Peyer's patch (tissue), 4 donors: ENCODE data around the gene MAGED4. TPM values are rescaled to one million over a fixed set of nuclear protein-coding genes. Genes with fewer than 3 reads are reported as not detected.
"Not testable (repeated sequence)": the region's sequence is repeated elsewhere in the genome, so short reads cannot be mapped to it uniquely, and the experiment has no call there.

Experiments used
- DNase-seq, 3 donors: peaks; one replicate each; pipeline ENCODE4 v3.0.0-alpha.2; 2017 to 2019
- H3K27ac ChIP-seq, 4 donors: fragments of 200-600 bp; sonication (generic); one replicate each; pipeline ENCODE4 v1.5.1; 2016 to 2019
- H3K27me3 ChIP-seq, 2 donors: fragments of 200-600 bp; sonication (generic); one replicate each; pipeline ENCODE4 v1.5.1; 2019
- H3K36me3 ChIP-seq, 3 donors: fragments of 200-600 bp; sonication (generic); one replicate each; pipeline ENCODE4 v1.5.1; 2016 to 2019
- H3K4me1 ChIP-seq, 4 donors: fragments of 200-600 bp; sonication (generic); one replicate each; pipeline ENCODE4 v1.5.1; 2016 to 2019
- H3K4me3 ChIP-seq, 4 donors: fragments of 200-600 bp; sonication (generic); 1 replicate in 3 of 4; 2 replicates in 1 of 4; pipeline ENCODE4 v1.5.1; 2016 to 2019; ENCODE audit warnings: mild to moderate bottlenecking in 1 of 4
- H3K9me3 ChIP-seq, 4 donors: fragments of 200-600 bp; sonication (generic); one replicate each; pipeline ENCODE4 v1.5.1; 2016 to 2019; ENCODE audit warnings: mild to moderate bottlenecking in 1 of 4
- POLR2A ChIP-seq, 2 donors: fragments of 450-650 bp; IDR thresholded peaks; one replicate each; pipeline ENCODE4 v1.5.1; 2017; ENCODE audit warnings: antibody characterized with exemption in 2 of 2, mild to moderate bottlenecking in 2 of 2, moderate library complexity in 2 of 2
- total RNA-seq, 4 donors: library from RNA; depleted of rRNA; stranded (reverse); fragments of >200 nt; gene quantifications; one replicate each; pipeline ENCODE4 v1.1.0, GENCODE V29; 2016
- TF ChIP-seq, protein P1 (sequence below), 6 experiments: fragments of 450-650 bp in 4 of 6; fragments of 200-600 bp in 2 of 6; sonication (generic) in 1 of 6; IDR thresholded peaks; one replicate each; pipeline ENCODE4 v1.5.1; 2017 to 2019; ENCODE audit warnings: antibody characterized with exemption in 6 of 6, mild to moderate bottlenecking in 3 of 6, moderate library complexity in 1 of 6

MAGED4 gene
- total RNA-seq, 4 donors from 2014 or later: 0.76 to 45.4 (median 7.6) TPM

- Histone ChIP-seq H3K27ac (no peak overlapping the region), H3K36me3 (no peaks in the 10 kb centered on the region), H3K4me1 (no peaks in the 10 kb centered on the region), H3K27me3 (no peaks in the 10 kb centered on the region), H3K9me3 (no peaks in the 10 kb centered on the region), H3K4me3 (no peak overlapping the region)
- no peak for DNase-seq
- TF ChIP-seq, protein P1, sequence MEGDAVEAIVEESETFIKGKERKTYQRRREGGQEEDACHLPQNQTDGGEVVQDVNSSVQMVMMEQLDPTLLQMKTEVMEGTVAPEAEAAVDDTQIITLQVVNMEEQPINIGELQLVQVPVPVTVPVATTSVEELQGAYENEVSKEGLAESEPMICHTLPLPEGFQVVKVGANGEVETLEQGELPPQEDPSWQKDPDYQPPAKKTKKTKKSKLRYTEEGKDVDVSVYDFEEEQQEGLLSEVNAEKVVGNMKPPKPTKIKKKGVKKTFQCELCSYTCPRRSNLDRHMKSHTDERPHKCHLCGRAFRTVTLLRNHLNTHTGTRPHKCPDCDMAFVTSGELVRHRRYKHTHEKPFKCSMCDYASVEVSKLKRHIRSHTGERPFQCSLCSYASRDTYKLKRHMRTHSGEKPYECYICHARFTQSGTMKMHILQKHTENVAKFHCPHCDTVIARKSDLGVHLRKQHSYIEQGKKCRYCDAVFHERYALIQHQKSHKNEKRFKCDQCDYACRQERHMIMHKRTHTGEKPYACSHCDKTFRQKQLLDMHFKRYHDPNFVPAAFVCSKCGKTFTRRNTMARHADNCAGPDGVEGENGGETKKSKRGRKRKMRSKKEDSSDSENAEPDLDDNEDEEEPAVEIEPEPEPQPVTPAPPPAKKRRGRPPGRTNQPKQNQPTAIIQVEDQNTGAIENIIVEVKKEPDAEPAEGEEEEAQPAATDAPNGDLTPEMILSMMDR (IDR thresholded peaks at IDR 0.05): no peak
- no peak for TF ChIP-seq POLR2A (IDR thresholded peaks at IDR 0.05)
Observed at GRCh38 chrX:52166840-52167239, 17.8 kb upstream of the MAGED4 start.

GRCh38 chrX:52171055-52171454 lies 13.6 kb upstream of the MAGED4 start:
- H3K27me3 ChIP-seq, DNase-seq, H3K9me3 ChIP-seq, H3K4me3 ChIP-seq, H3K4me1 ChIP-seq, H3K36me3 ChIP-seq, H3K27ac ChIP-seq: not testable (repeated sequence)

DNA sequence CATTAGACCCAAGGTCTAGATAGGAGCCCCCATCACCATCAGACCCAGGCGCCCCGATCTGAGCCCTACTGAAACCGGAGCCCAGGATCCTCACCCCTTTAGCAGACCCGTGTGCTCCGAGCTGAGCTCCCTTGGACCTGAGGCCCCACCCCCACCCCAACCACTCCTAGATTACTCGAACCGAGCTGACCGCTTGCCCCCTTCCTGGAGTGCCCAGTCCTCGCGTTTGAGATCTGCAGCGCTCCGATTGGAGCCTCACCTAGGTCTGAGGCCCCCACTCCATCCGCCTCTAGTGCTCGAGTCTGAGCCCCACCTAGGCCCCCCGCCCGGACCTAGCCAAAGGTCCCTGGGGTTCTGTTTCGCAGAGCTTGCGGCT lies 378 bp downstream of the MAGED4 start:
- not testable (repeated sequence) for H3K27me3 ChIP-seq, H3K4me1 ChIP-seq, H3K4me3 ChIP-seq, H3K27ac ChIP-seq, DNase-seq, H3K36me3 ChIP-seq, H3K9me3 ChIP-seq

GRCh38 chrX:52211405-52211804 lies 26.7 kb downstream of the MAGED4 start:
- not testable (repeated sequence) for H3K27me3 ChIP-seq, H3K27ac ChIP-seq, H3K36me3 ChIP-seq, H3K4me3 ChIP-seq, DNase-seq, H3K4me1 ChIP-seq, H3K9me3 ChIP-seq

GRCh38 chrX:52213276-52213675 lies 28.6 kb downstream of the MAGED4 start:
- H3K27ac ChIP-seq: no peak overlapping the region
- no peaks in the 10 kb centered on the region for H3K4me1 ChIP-seq
- TF ChIP-seq POLR2A (IDR thresholded peaks at IDR 0.05): no peak
- TF ChIP-seq, protein P1 (IDR thresholded peaks at IDR 0.05): no peak
- no peak overlapping the region for H3K4me3 ChIP-seq
- H3K9me3 ChIP-seq: no peaks in the 10 kb centered on the region
- no peak for DNase-seq
- H3K36me3 ChIP-seq: no peaks in the 10 kb centered on the region
- no peaks in the 10 kb centered on the region for H3K27me3 ChIP-seq

DNA sequence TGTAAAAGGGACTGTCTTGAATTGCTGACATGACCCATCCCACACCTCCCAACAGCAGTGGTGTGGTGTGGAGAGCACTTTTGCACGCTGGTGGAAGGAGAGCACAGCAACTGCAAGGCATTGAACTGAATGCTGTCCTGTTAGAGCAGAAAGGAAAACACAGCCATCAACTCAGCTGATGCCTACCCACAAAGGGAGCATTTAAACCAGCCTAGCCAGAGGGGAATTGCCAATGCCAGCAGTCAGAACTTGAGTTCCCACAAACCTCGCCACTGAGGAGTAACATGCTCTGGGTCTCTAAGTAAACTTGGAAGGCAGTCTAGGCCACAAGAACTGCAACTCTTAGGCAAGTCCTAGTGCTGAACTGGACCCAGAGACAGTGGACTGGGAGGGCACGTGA lies 31.9 kb downstream of the MAGED4 start:
- Histone ChIP-seq H3K27me3 (no peaks in the 10 kb centered on the region), H3K27ac (no peak overlapping the region), H3K9me3 (no peaks in the 10 kb centered on the region), H3K4me1 (no peaks in the 10 kb centered on the region), H3K36me3 (no peaks in the 10 kb centered on the region), H3K4me3 (no peak overlapping the region)
- DNase-seq: no peak
- TF ChIP-seq POLR2A (IDR thresholded peaks at IDR 0.05): no peak
- TF ChIP-seq, protein P1 (IDR thresholded peaks at IDR 0.05): no peak

DNA sequence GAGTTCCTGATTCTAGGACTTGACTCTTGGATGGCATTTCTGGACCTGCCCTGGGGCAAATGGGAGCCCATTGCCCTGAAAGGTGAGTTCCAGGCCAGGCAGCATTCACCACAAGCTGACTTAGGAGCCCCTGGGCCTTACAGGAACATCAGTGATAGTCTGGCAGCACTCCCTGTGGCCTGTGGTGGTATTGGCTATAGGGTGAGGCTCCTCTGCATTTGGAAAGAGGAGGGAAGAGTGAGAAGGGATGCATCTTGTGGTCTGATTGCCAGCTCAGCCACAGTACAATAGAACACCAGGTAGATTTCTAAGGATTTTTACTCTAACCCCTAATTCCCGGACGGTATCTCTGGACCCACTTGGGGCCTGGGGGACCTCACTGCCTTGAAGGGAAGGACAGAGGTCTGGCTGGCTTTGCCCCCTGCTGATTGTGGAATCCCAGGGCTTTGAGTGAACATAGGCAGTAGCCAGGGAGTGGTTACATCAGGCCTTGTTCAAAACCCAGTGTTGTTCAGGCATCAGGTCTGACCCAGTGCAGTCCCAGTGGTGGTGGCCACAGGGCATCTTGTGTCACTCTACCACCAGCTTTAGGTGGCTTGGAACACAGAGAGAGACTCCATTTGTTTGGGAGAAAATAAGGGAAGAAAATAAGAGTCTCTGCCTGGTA lies 32.9 kb downstream of the MAGED4 start:
- no peak for TF ChIP-seq POLR2A (IDR thresholded peaks at IDR 0.05)
- TF ChIP-seq, protein P1 (IDR thresholded peaks at IDR 0.05): no peak
- no peak for DNase-seq
- Histone ChIP-seq H3K9me3 (no peaks in the 10 kb centered on the region), H3K36me3 (no peaks in the 10 kb centered on the region), H3K4me3 (no peak overlapping the region), H3K27ac (no peak overlapping the region), H3K4me1 (no peaks in the 10 kb centered on the region), H3K27me3 (no peaks in the 10 kb centered on the region)
